Measurements from ENCODE around the gene COMMD2.

Gene COMMD2

GRCh38 chr3:149701206-149701976 lies 50.9 kb downstream of the COMMD2 start:
- DNase-seq: no peak
